ENCODE measurements around the gene MEI1.

Gene MEI1

GRCh38 chr22:41815716-41816115, 116.4 kb downstream of the MEI1 start:
- H3F3A ChIP-seq (ENCODE audit: insufficient read depth, low read length), result no peaks in the 10 kb centered on the region
- no peaks in the 10 kb centered on the region for H3K27me3 ChIP-seq (replicated peaks; ENCODE audit: insufficient read depth, low read length)
- no peaks in the 10 kb centered on the region for H3K9me3 ChIP-seq (replicated peaks; ENCODE audit: insufficient read depth, low read length)
- no peaks in the 10 kb centered on the region for H4K20me1 ChIP-seq (ENCODE audit: insufficient read depth, low read length)
- no peaks in the 10 kb centered on the region for H3K4me1 ChIP-seq (ENCODE audit: low read length)
- peaks cover 21% of the 10 kb centered on the region for H3K79me2 ChIP-seq (ENCODE audit: low read length)
- no peak overlapping the region for H3K4me2 ChIP-seq (ENCODE audit: low read depth, low read length)
- no peaks in the 10 kb centered on the region for H3K36me3 ChIP-seq (replicated peaks; ENCODE audit: insufficient read depth, low read length)
- H3K4me3 ChIP-seq (ENCODE audit: low read length), result no peak overlapping the region
- no peak overlapping the region for H2AFZ ChIP-seq (ENCODE audit: low read length)
- no peak for DNase-seq
- H3K9ac ChIP-seq (ENCODE audit: low read length), result no peak overlapping the region
- no peak overlapping the region for H3K27ac ChIP-seq (ENCODE audit: low read length)
- no peaks in the 10 kb centered on the region for H3K9me2 ChIP-seq (replicated peaks; ENCODE audit: insufficient read depth, low read length)
- no peak for TF ChIP-seq EZH2 (optimal IDR thresholded peaks at IDR 0.05; ENCODE audit: low read depth, low read length)
- no peak for TF ChIP-seq CTCF (IDR thresholded peaks at IDR 0.05; ENCODE audit: low read length)
- no peak for TF ChIP-seq EZH2phosphoT487 (IDR thresholded peaks at IDR 0.05; ENCODE audit: low read length)

GRCh38 chr22:41816241-41816640, 116.9 kb downstream of the MEI1 start:
- Histone ChIP-seq H3K27me3 (replicated peaks; ENCODE audit: insufficient read depth, low read length) (no peaks in the 10 kb centered on the region), H3K4me2 (ENCODE audit: low read depth, low read length) (no peak overlapping the region), H3F3A (ENCODE audit: insufficient read depth, low read length) (no peaks in the 10 kb centered on the region), H3K9me3 (replicated peaks; ENCODE audit: insufficient read depth, low read length) (no peaks in the 10 kb centered on the region), H3K27ac (ENCODE audit: low read length) (no peak overlapping the region), H3K9me2 (replicated peaks; ENCODE audit: insufficient read depth, low read length) (no peaks in the 10 kb centered on the region), H3K9ac (ENCODE audit: low read length) (no peak overlapping the region), H3K79me2 (ENCODE audit: low read length) (peaks cover 18% of the 10 kb centered on the region), H2AFZ (ENCODE audit: low read length) (no peak overlapping the region), H3K36me3 (replicated peaks; ENCODE audit: insufficient read depth, low read length) (no peaks in the 10 kb centered on the region), H3K4me1 (ENCODE audit: low read length) (no peaks in the 10 kb centered on the region), H3K4me3 (ENCODE audit: low read length) (no peak overlapping the region), H4K20me1 (ENCODE audit: insufficient read depth, low read length) (no peaks in the 10 kb centered on the region)
- TF ChIP-seq EZH2 (optimal IDR thresholded peaks at IDR 0.05; ENCODE audit: low read depth, low read length) (no peak), EZH2phosphoT487 (IDR thresholded peaks at IDR 0.05; ENCODE audit: low read length) (no peak), CTCF (IDR thresholded peaks at IDR 0.05; ENCODE audit: low read length) (no peak)
- DNase-seq, result no peak

- H3K9ac ChIP-seq (ENCODE audit: low read length), result no peak overlapping the region
- no peaks in the 10 kb centered on the region for H3F3A ChIP-seq (ENCODE audit: insufficient read depth, low read length)
- no peaks in the 10 kb centered on the region for H3K9me2 ChIP-seq (replicated peaks; ENCODE audit: insufficient read depth, low read length)
- H2AFZ ChIP-seq (ENCODE audit: low read length), result no peak overlapping the region
- no peaks in the 10 kb centered on the region for H3K36me3 ChIP-seq (replicated peaks; ENCODE audit: insufficient read depth, low read length)
- no peak overlapping the region for H3K4me3 ChIP-seq (ENCODE audit: low read length)
- H3K4me2 ChIP-seq (ENCODE audit: low read depth, low read length), result no peak overlapping the region
- no peak overlapping the region for H3K27ac ChIP-seq (ENCODE audit: low read length)
- TF ChIP-seq EZH2 (optimal IDR thresholded peaks at IDR 0.05; ENCODE audit: low read depth, low read length) (no peak), CTCF (IDR thresholded peaks at IDR 0.05; ENCODE audit: low read length) (no peak), EZH2phosphoT487 (IDR thresholded peaks at IDR 0.05; ENCODE audit: low read length) (no peak)
- H3K4me1 ChIP-seq (ENCODE audit: low read length), result no peaks in the 10 kb centered on the region
- no peaks in the 10 kb centered on the region for H3K9me3 ChIP-seq (replicated peaks; ENCODE audit: insufficient read depth, low read length)
- peaks cover 15% of the 10 kb centered on the region for H3K79me2 ChIP-seq (ENCODE audit: low read length)
- no peak for DNase-seq
- no peaks in the 10 kb centered on the region for H4K20me1 ChIP-seq (ENCODE audit: insufficient read depth, low read length)
- H3K27me3 ChIP-seq (replicated peaks; ENCODE audit: insufficient read depth, low read length), result no peaks in the 10 kb centered on the region
Measured at GRCh38 chr22:41816871-41817270, 117.6 kb downstream of the MEI1 start.
